Vagina (tissue), 2 donors: ENCODE data around the gene LRWD1.

Experiments used
- CTCF ChIP-seq, 3 experiments: fragments of 450-650 bp in 2 of 3; fragments of 200-600 bp in 1 of 3; sonication (generic) in 1 of 3; IDR thresholded peaks; one replicate each; pipeline ENCODE4 v1.5.1; 2017 to 2019; ENCODE audit warnings: antibody characterized with exemption in 3 of 3, mild to moderate bottlenecking in 2 of 3, moderate library complexity in 2 of 3
- POLR2A ChIP-seq, 2 donors: fragments of 450-650 bp; IDR thresholded peaks; one replicate each; pipeline ENCODE4 v1.6.1; 2017; ENCODE audit warnings: antibody characterized with exemption in 2 of 2, mild to moderate bottlenecking in 2 of 2, moderate library complexity in 2 of 2
- POLR2AphosphoS5 ChIP-seq, 2 donors: sonication (generic); formaldehyde crosslinking; IDR thresholded peaks; one replicate each; pipeline ENCODE4 v1.9.0; 2017; ENCODE audit warnings: antibody characterized with exemption in 2 of 2, mild to moderate bottlenecking in 2 of 2, low read depth in 1 of 2; ENCODE audit not compliant: insufficient read depth in 1 of 2

GRCh38 chr7:102421706-102422240 lies 43.0 kb upstream of the LRWD1 start:
- no peak for TF ChIP-seq POLR2AphosphoS5 (IDR thresholded peaks at IDR 0.05; ENCODE audit: insufficient read depth in 1 of 2, low read depth in 1 of 2)
- TF ChIP-seq CTCF (IDR thresholded peaks at IDR 0.05): no peak
- TF ChIP-seq POLR2A (IDR thresholded peaks at IDR 0.05): no peak
